Vagina (tissue), 2 donors: ENCODE measurements around the gene VASN. TPM values are rescaled to one million over a fixed set of nuclear protein-coding genes. Genes with fewer than 3 reads are reported as not detected.
A peak's percentile ranks its signal among the peaks of the same experiment; 100 is the strongest.

ENCODE experiments used
- DNase-seq, 2 donors: peaks; one replicate each; pipeline ENCODE4 v3.0.0-alpha.2; 2017; ENCODE audit errors: extremely low spot score in 2 of 2
- H3K27ac ChIP-seq: fragments of 200-600 bp; sonication (generic); one replicate; pipeline ENCODE4 v1.5.1; 2019
- H3K27me3 ChIP-seq: fragments of 200-600 bp; sonication (generic); one replicate; pipeline ENCODE4 v1.5.1; 2019
- H3K36me3 ChIP-seq, 2 donors: fragments of 200-600 bp; sonication (generic); one replicate each; pipeline ENCODE4 v1.5.1; 2017 to 2019
- H3K4me1 ChIP-seq: fragments of 200-600 bp; sonication (generic); one replicate; pipeline ENCODE4 v1.5.1; 2019
- H3K4me3 ChIP-seq, 2 donors: fragments of 200-600 bp; sonication (generic); 1 replicate in 1 of 2; 2 replicates in 1 of 2; pipeline ENCODE4 v1.5.1; 2016 to 2019
- H3K9me3 ChIP-seq: fragments of 200-600 bp; sonication (generic); one replicate; pipeline ENCODE4 v1.5.1; 2019
- CTCF ChIP-seq, 3 experiments: fragments of 450-650 bp in 2 of 3; fragments of 200-600 bp in 1 of 3; sonication (generic) in 1 of 3; IDR thresholded peaks; one replicate each; pipeline ENCODE4 v1.5.1; 2017 to 2019; ENCODE audit warnings: antibody characterized with exemption in 3 of 3, mild to moderate bottlenecking in 2 of 3, moderate library complexity in 2 of 3
- POLR2A ChIP-seq, 2 donors: fragments of 450-650 bp; IDR thresholded peaks; one replicate each; pipeline ENCODE4 v1.6.1; 2017; ENCODE audit warnings: antibody characterized with exemption in 2 of 2, mild to moderate bottlenecking in 2 of 2, moderate library complexity in 2 of 2
- POLR2AphosphoS5 ChIP-seq, 2 donors: sonication (generic); formaldehyde crosslinking; IDR thresholded peaks; one replicate each; pipeline ENCODE4 v1.9.0; 2017; ENCODE audit warnings: antibody characterized with exemption in 2 of 2, mild to moderate bottlenecking in 2 of 2, low read depth in 1 of 2; ENCODE audit not compliant: insufficient read depth in 1 of 2
- intact Hi-C: fragments of 100-400 bp; cut with DNase I; formaldehyde crosslinking; loops from one replicate; pipeline ENCODE4 v1.15.1; 2023
- total RNA-seq: library from RNA; depleted of rRNA; stranded (reverse); fragments of >200 nt; gene quantifications from one replicate; pipeline ENCODE4 v1.2.3, GENCODE V29; 2016

Gene VASN
- total RNA-seq, 1 donor from 2014 or later = 37.6 TPM

GRCh38 chr16:4338125-4338582 lies 33.5 kb upstream of the VASN start:
- no peak for DNase-seq
- intact Hi-C loops = loop anchor here (10.0 kb wide), 1 partner anchor 133 kb away; no protein-coding TSS in a partner anchor
- H3K9me3 ChIP-seq = no peaks in the 10 kb centered on the region
- peak overlapping the region; percentile 21 for H3K27ac ChIP-seq
- no peaks in the 10 kb centered on the region for H3K27me3 ChIP-seq
- H3K4me1 ChIP-seq = peaks cover 29% of the 10 kb centered on the region
- no peak overlapping the region for H3K4me3 ChIP-seq
- H3K36me3 ChIP-seq = peaks cover 0 to 26% of the 10 kb centered on the region in 2 donors
- no peak for TF ChIP-seq POLR2A (IDR thresholded peaks at IDR 0.05)
- no peak for TF ChIP-seq POLR2AphosphoS5 (IDR thresholded peaks at IDR 0.05; ENCODE audit: insufficient read depth in 1 of 2, low read depth in 1 of 2)
- TF ChIP-seq CTCF (IDR thresholded peaks at IDR 0.05) = no peak

- Histone ChIP-seq H3K36me3 (peaks cover 0 to 26% of the 10 kb centered on the region in 2 donors), H3K4me3 (no peak overlapping the region), H3K27me3 (no peaks in the 10 kb centered on the region), H3K9me3 (no peaks in the 10 kb centered on the region), H3K27ac (peak overlapping the region; percentile 21), H3K4me1 (peaks cover 29% of the 10 kb centered on the region)
- intact Hi-C loops = loop anchor here (10.0 kb wide), 1 partner anchor 134 kb away; no protein-coding TSS in a partner anchor
- DNase-seq = no peak
- TF ChIP-seq POLR2A (IDR thresholded peaks at IDR 0.05) (no peak), POLR2AphosphoS5 (IDR thresholded peaks at IDR 0.05; ENCODE audit: insufficient read depth in 1 of 2, low read depth in 1 of 2) (no peak), CTCF (IDR thresholded peaks at IDR 0.05) (no peak)
These were observed 32.8 kb upstream of the VASN start for GRCh38 chr16:4338712-4339299.

- H3K9me3 ChIP-seq = no peaks in the 10 kb centered on the region
- H3K4me1 ChIP-seq = peaks cover 29% of the 10 kb centered on the region
- intact Hi-C loops = loop anchor here (10.0 kb wide), 1 partner anchor 135 kb away; no protein-coding TSS in a partner anchor
- no peak for TF ChIP-seq POLR2AphosphoS5 (IDR thresholded peaks at IDR 0.05; ENCODE audit: insufficient read depth in 1 of 2, low read depth in 1 of 2)
- no peak for TF ChIP-seq CTCF (IDR thresholded peaks at IDR 0.05)
- TF ChIP-seq POLR2A (IDR thresholded peaks at IDR 0.05) = no peak
- no peak for DNase-seq
- H3K36me3 ChIP-seq = peaks cover 0 to 26% of the 10 kb centered on the region in 2 donors
- peak overlapping the region; percentile 36 for H3K27ac ChIP-seq
- no peaks in the 10 kb centered on the region for H3K27me3 ChIP-seq
- H3K4me3 ChIP-seq = no peak overlapping the region
These were observed 32.2 kb upstream of the VASN start for GRCh38 chr16:4339455-4339854.

GRCh38 chr16:4339909-4340308 lies 31.7 kb upstream of the VASN start:
- TF ChIP-seq CTCF (IDR thresholded peaks at IDR 0.05) = no peak
- TF ChIP-seq POLR2AphosphoS5 (IDR thresholded peaks at IDR 0.05; ENCODE audit: insufficient read depth in 1 of 2, low read depth in 1 of 2) = peak in 1 of 2 donors; percentile 27
- no peak for TF ChIP-seq POLR2A (IDR thresholded peaks at IDR 0.05)
- Histone ChIP-seq H3K4me1 (peaks cover 29% of the 10 kb centered on the region), H3K27ac (peak overlapping the region; percentile 36), H3K27me3 (no peaks in the 10 kb centered on the region), H3K9me3 (no peaks in the 10 kb centered on the region), H3K36me3 (peaks cover 0 to 21% of the 10 kb centered on the region in 2 donors), H3K4me3 (no peak overlapping the region)
- intact Hi-C loops = loop anchor here (10.0 kb wide), 1 partner anchor 135 kb away; no protein-coding TSS in a partner anchor
- DNase-seq = no peak

- no peak for DNase-seq
- Histone ChIP-seq H3K9me3 (no peaks in the 10 kb centered on the region), H3K4me1 (peaks cover 29% of the 10 kb centered on the region), H3K4me3 (no peak overlapping the region), H3K36me3 (peaks cover 0 to 16% of the 10 kb centered on the region in 2 donors), H3K27me3 (no peaks in the 10 kb centered on the region), H3K27ac (peak overlapping the region; percentile 36)
- TF ChIP-seq POLR2AphosphoS5 (IDR thresholded peaks at IDR 0.05; ENCODE audit: insufficient read depth in 1 of 2, low read depth in 1 of 2) = no peak
- TF ChIP-seq POLR2A (IDR thresholded peaks at IDR 0.05) = no peak
- TF ChIP-seq CTCF (IDR thresholded peaks at IDR 0.05) = no peak
- intact Hi-C loops = no loop called here
These were observed 31.2 kb upstream of the VASN start for GRCh38 chr16:4340443-4340842.
